Measurements from ENCODE around the gene HMGN2. TPM values are rescaled to one million over a fixed set of nuclear protein-coding genes. Genes with fewer than 3 reads are reported as not detected.

Gene HMGN2
- total and polyA plus RNA-seq, 2 of the 13 experiments (the other 11 are each of a cell fraction or from before 2014, with no cell fraction given): 63.4 to 343 TPM

- no peak for TF ChIP-seq ZNF777 (CRISPR knock-in tag; IDR thresholded peaks at IDR 0.05)
- 0 out of 2 replicates have a peak, but pooled peaks have one; percentile 4 for TF ChIP-seq ZMYM4 (CRISPR knock-in tag; IDR thresholded peaks at IDR 0.05)
- no peak for TF ChIP-seq NONO (IDR thresholded peaks at IDR 0.05)
- TF ChIP-seq NONO (CRISPR knock-in tag; conservative IDR thresholded peaks at IDR 0.05): no peak
- no peak for TF ChIP-seq ZNF564 (CRISPR knock-in tag; IDR thresholded peaks at IDR 0.05)
- no peak for TF ChIP-seq ZBTB7A (CRISPR knock-in tag; IDR thresholded peaks at IDR 0.05)
- TF ChIP-seq CREB1 (IDR thresholded peaks at IDR 0.05): no peak
- no peak for TF ChIP-seq CREB1 (CRISPR knock-in tag; IDR thresholded peaks at IDR 0.05)
- TF ChIP-seq ZNF460 (CRISPR knock-in tag; IDR thresholded peaks at IDR 0.05; ENCODE audit: borderline replicate concordance): no peak
- TF ChIP-seq NR2F2 (IDR thresholded peaks at IDR 0.05; ENCODE audit: borderline replicate concordance, low read depth): no peak; the same call in 1 of the 2 replicates
- no peak for TF ChIP-seq ZNF530 (CRISPR knock-in tag; IDR thresholded peaks at IDR 0.05; ENCODE audit: low read depth)
- no peak; the same call in 1 of the 2 replicates for TF ChIP-seq ZFP90 (CRISPR knock-in tag; IDR thresholded peaks at IDR 0.05; ENCODE audit: borderline replicate concordance)
- no peak for TF ChIP-seq RFX1 (IDR thresholded peaks at IDR 0.05)
- no peak for TF ChIP-seq RBAK (CRISPR knock-in tag; IDR thresholded peaks at IDR 0.05)
- no peak for TF ChIP-seq ZNF782 (CRISPR knock-in tag; IDR thresholded peaks at IDR 0.05; ENCODE audit: borderline replicate concordance)
- TF ChIP-seq, protein P1, sequence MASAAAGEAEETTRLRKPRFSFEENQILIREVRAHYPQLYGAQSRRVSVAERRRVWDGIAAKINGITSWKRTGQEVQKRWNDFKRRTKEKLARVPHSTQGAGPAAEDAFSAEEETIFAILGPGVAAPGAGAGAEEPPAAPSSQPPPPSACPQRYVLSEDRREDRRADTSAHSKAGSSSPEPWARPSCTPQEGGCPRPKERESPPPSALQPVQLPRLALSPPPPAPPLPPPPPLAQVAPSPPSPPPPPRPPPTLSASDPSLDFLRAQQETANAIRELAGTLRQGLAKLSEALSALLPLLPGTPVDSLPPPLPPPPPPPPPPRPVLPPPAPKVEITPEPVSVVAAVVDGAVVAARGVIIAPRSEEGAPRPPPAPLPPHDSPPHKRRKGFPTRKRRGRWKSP (CRISPR knock-in tag; IDR thresholded peaks at IDR 0.05): no peak
- no peak for TF ChIP-seq ZNF703 (CRISPR knock-in tag; IDR thresholded peaks at IDR 0.05; ENCODE audit: borderline replicate concordance)
- no peak for TF ChIP-seq ZBTB2 (CRISPR knock-in tag; IDR thresholded peaks at IDR 0.05; ENCODE audit: low read depth)
- TF ChIP-seq ZNF589 (CRISPR knock-in tag; conservative IDR thresholded peaks at IDR 0.05): no peak
- 0 out of 2 replicates have a peak, but pooled peaks have one; percentile 71 for TF ChIP-seq ZMAT3 (CRISPR knock-in tag; conservative IDR thresholded peaks at IDR 0.05)
- TF ChIP-seq NKX3-1 (CRISPR knock-in tag; IDR thresholded peaks at IDR 0.05): no peak
- no peak for TF ChIP-seq ZNF646 (CRISPR knock-in tag; IDR thresholded peaks at IDR 0.05)
These were observed 531 bp upstream of the HMGN2 start (continued) for GRCh38 chr1:26471498-26472319.

Data from HepG2 (cell line).